H9 (cell line): ENCODE measurements around the gene RFX1. TPM values are rescaled to one million over a fixed set of nuclear protein-coding genes. Genes with fewer than 3 reads are reported as not detected.

Experiments
- DNase-seq: peaks from one replicate; pipeline ENCODE4 v3.0.0-alpha.2; 2017
- H2AFZ ChIP-seq: one replicate; pipeline ENCODE4 v1.6.1; 2013; ENCODE audit warnings: mild to moderate bottlenecking, low read length, control low read depth, moderate library complexity
- H2AK5ac ChIP-seq: 2 replicates; pipeline ENCODE4 v1.6.1; 2013; ENCODE audit warnings: low read length, control low read depth, mixed read lengths; ENCODE audit not compliant: insufficient read length
- H2BK120ac ChIP-seq: one replicate; pipeline ENCODE4 v1.6.1; 2013; ENCODE audit warnings: low read depth, mild to moderate bottlenecking, low read length, control low read depth, inconsistent platforms; ENCODE audit not compliant: poor library complexity, severe bottlenecking
- H2BK12ac ChIP-seq: 2 replicates; pipeline ENCODE4 v1.6.1; 2013; ENCODE audit warnings: low read length, control low read depth, mixed read lengths, low read depth; ENCODE audit not compliant: insufficient read length
- H2BK15ac ChIP-seq: 2 replicates; pipeline ENCODE4 v1.6.1; 2013; ENCODE audit warnings: low read depth, low read length, control low read depth
- H2BK20ac ChIP-seq: one replicate; pipeline ENCODE4 v1.6.1; 2013; ENCODE audit warnings: low read depth, mild to moderate bottlenecking, low read length, control low read depth, inconsistent platforms; ENCODE audit not compliant: poor library complexity, severe bottlenecking
- H2BK5ac ChIP-seq: 2 replicates; pipeline ENCODE4 v1.6.1; 2013; ENCODE audit warnings: low read length, control low read depth, mixed read lengths; ENCODE audit not compliant: insufficient read length
- H3K14ac ChIP-seq: 2 replicates; pipeline ENCODE4 v1.6.1; 2013; ENCODE audit warnings: low read length, control low read depth; ENCODE audit not compliant: insufficient read depth
- H3K18ac ChIP-seq: 2 replicates; pipeline ENCODE4 v1.6.1; 2013; ENCODE audit warnings: low read depth, mild to moderate bottlenecking, mixed read lengths, low read length, control low read depth; ENCODE audit not compliant: insufficient read length
- H3K23ac ChIP-seq: 2 replicates; pipeline ENCODE4 v1.6.1; 2013; ENCODE audit warnings: low read length, control low read depth, mixed read lengths, low read depth; ENCODE audit not compliant: insufficient read length
- H3K23me2 ChIP-seq: 2 replicates; pipeline ENCODE4 v1.6.1; 2013; ENCODE audit warnings: low read depth, mild to moderate bottlenecking, mixed read lengths, low read length, control low read depth; ENCODE audit not compliant: insufficient read length, poor library complexity, severe bottlenecking
- H3K27ac ChIP-seq: 2 replicates; pipeline ENCODE4 v1.5.1; 2013; ENCODE audit warnings: low read length, control low read depth, mixed read lengths, low read depth; ENCODE audit not compliant: insufficient read length
- H3K27me3 ChIP-seq: 2 replicates; pipeline ENCODE4 v1.6.1; 2013; ENCODE audit warnings: low read length, control low read depth, inconsistent platforms; ENCODE audit not compliant: insufficient read depth
- H3K4ac ChIP-seq: 2 replicates; pipeline ENCODE4 v1.6.1; 2013; ENCODE audit warnings: low read depth, mild to moderate bottlenecking, control low read depth, inconsistent platforms, low read length, moderate library complexity
- H3K4me1 ChIP-seq: 2 replicates; pipeline ENCODE4 v1.6.1; 2013; ENCODE audit warnings: low read length, control low read depth, inconsistent platforms; ENCODE audit not compliant: insufficient read depth
- H3K4me2 ChIP-seq: 2 replicates; pipeline ENCODE4 v1.6.1; 2013; ENCODE audit warnings: low read length, control low read depth, mixed read lengths; ENCODE audit not compliant: insufficient read length, insufficient read depth
- H3K56ac ChIP-seq: 2 replicates; pipeline ENCODE4 v1.6.1; 2013; ENCODE audit warnings: low read depth, mild to moderate bottlenecking, mixed read lengths, low read length, control low read depth; ENCODE audit not compliant: insufficient read length
- H3K79me1 ChIP-seq: 2 replicates; pipeline ENCODE4 v1.6.1; 2013; ENCODE audit warnings: low read depth, mild to moderate bottlenecking, moderate library complexity, low read length, control low read depth, inconsistent platforms; ENCODE audit not compliant: insufficient read depth, poor library complexity, severe bottlenecking
- H3K79me2 ChIP-seq: 2 replicates; pipeline ENCODE4 v1.6.1; 2013; ENCODE audit warnings: low read length, control low read depth, inconsistent platforms; ENCODE audit not compliant: insufficient read depth
- H3K9ac ChIP-seq: 2 replicates; pipeline ENCODE4 v1.6.1; 2013; ENCODE audit warnings: low read length, control low read depth, mixed read lengths; ENCODE audit not compliant: insufficient read length; ENCODE audit errors: extremely low read depth
- H3K9me3 ChIP-seq: one replicate; pipeline ENCODE4 v1.6.1; 2013; ENCODE audit warnings: low read depth, low read length, inconsistent platforms; ENCODE audit not compliant: control insufficient read depth
- H3T11ph ChIP-seq: one replicate; pipeline ENCODE4 v1.6.1; 2013; ENCODE audit warnings: mild to moderate bottlenecking, low read length, control low read depth, inconsistent platforms
- H4K20me1 ChIP-seq: one replicate; pipeline ENCODE4 v1.6.1; 2013; ENCODE audit not compliant: control insufficient read depth, insufficient read length, insufficient read depth
- H4K5ac ChIP-seq: 2 replicates; pipeline ENCODE4 v1.6.1; 2013; ENCODE audit warnings: low read depth, mild to moderate bottlenecking, mixed read lengths, low read length, control low read depth; ENCODE audit not compliant: insufficient read length
- H4K8ac ChIP-seq: replicated peaks from 2 replicates; pipeline ENCODE4 v1.6.1; 2013; ENCODE audit warnings: low read length, control low read depth, mixed read lengths, low read depth; ENCODE audit not compliant: insufficient read length
- H4K91ac ChIP-seq: 2 replicates; pipeline ENCODE4 v1.6.1; 2013; ENCODE audit warnings: low read depth, mild to moderate bottlenecking, moderate library complexity, mixed read lengths, low read length, control low read depth; ENCODE audit not compliant: insufficient read length
- H3K27ac Mint-ChIP-seq, 3 experiments: 2 replicates in 2 of 3; 3 replicates in 1 of 3; pipeline ENCODE4 v1.8.0; 2020 to 2021; ENCODE audit warnings: mixed read lengths in 3 of 3, mild to moderate bottlenecking in 1 of 3, moderate library complexity in 1 of 3
- H3K27me3 Mint-ChIP-seq: 2 replicates; pipeline ENCODE4 v1.8.0; 2021; ENCODE audit warnings: low read depth, mild to moderate bottlenecking, moderate library complexity, mixed read lengths
- H3K36me3 Mint-ChIP-seq, 3 experiments: 2 replicates in 2 of 3; 3 replicates in 1 of 3; pipeline ENCODE4 v1.8.0; 2020 to 2021; ENCODE audit warnings: low read depth in 3 of 3, mixed read lengths in 3 of 3; ENCODE audit not compliant: insufficient read depth in 1 of 3
- H3K4me1 Mint-ChIP-seq, 2 experiments: 2 replicates each; pipeline ENCODE4 v1.8.0; 2020; ENCODE audit warnings: mixed read lengths in 2 of 2
- H3K4me3 Mint-ChIP-seq, 2 experiments: 2 replicates in 1 of 2; 3 replicates in 1 of 2; pipeline ENCODE4 v1.8.0; 2020 to 2021; ENCODE audit warnings: mild to moderate bottlenecking in 2 of 2, mixed read lengths in 2 of 2, moderate library complexity in 1 of 2
- H3K9me3 Mint-ChIP-seq, 2 experiments: 2 replicates in 1 of 2; 3 replicates in 1 of 2; pipeline ENCODE4 v1.8.0; 2020; ENCODE audit warnings: mild to moderate bottlenecking in 2 of 2, mixed read lengths in 2 of 2, moderate library complexity in 1 of 2
- CTCF ChIP-seq: fragments of 200-600 bp; sonication (generic); conservative IDR thresholded peaks from 3 replicates; pipeline ENCODE4 v1.8.0; 2021; ENCODE audit warnings: antibody characterized with exemption, mild to moderate bottlenecking
- WGBS: extraction: QIAGEN DNeasy Blood & Tissue Kit; methylation state at CpG from one replicate; pipeline ENCODE4 v1.1.7; 2013; ENCODE audit warnings: missing lambda C conversion rate, low lambda C conversion rate, mixed read lengths; ENCODE audit not compliant: insufficient read length; ENCODE audit errors: extremely low coverage; 5-methylcytosine and 5-hydroxymethylcytosine counted together
- total RNA-seq: library from RNA; stranded (reverse); gene quantifications from 2 replicates; pipeline ENCODE4 v1.2.1, GENCODE V29; 2021

The RFX1 gene
- total RNA-seq, 1 experiment from 2014 or later: 21.4 TPM

DNA sequence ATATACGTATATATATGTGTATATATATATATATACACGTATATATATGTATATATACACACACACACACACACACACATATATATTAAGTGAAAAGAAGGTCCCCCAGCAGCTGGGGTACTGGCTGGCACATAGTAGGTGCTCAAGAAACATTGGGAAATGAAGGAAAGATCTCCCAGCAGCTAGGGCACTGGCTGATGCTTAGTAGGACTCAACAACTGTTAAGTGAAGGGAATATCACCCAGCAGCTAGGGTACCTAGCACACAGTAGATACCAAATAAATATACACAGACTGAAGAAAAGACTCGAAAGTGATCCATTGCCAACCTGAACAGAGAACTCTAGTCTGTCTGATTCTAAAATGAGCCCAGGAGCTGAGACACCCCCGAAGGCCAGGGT, 80.1 kb downstream of the RFX1 start:
- peaks cover under 1% of the 10 kb centered on the region for H3K9me3 ChIP-seq
- no CpG with 5 or more reads among the region's 4 CpGs for WGBS
- Mint-ChIP-seq H3K9me3 (peaks cover 2 to 6% of the 10 kb centered on the region in 2 experiments; a peak in 4 of 5 replicates), H3K36me3 (peaks cover 37 to 67% (median 60%) of the 10 kb centered on the region in 3 experiments), H3K4me1 (no peaks in the 10 kb centered on the region), H3K27ac (no peak overlapping the region), H3K27me3 (no peaks in the 10 kb centered on the region), H3K4me3 (no peak overlapping the region)
- H2BK120ac ChIP-seq: no peak overlapping the region
- H4K8ac ChIP-seq: no peak overlapping the region
- H2BK15ac ChIP-seq: no peak overlapping the region
- DNase-seq: no peak
- H2AFZ ChIP-seq: no peak overlapping the region
- no peak overlapping the region for H3K4me2 ChIP-seq
- no peaks in the 10 kb centered on the region for H4K20me1 ChIP-seq
- H2BK5ac ChIP-seq: no peak overlapping the region
- H3T11ph ChIP-seq: no peak overlapping the region
- H3K23ac ChIP-seq: no peak overlapping the region
- H3K79me1 ChIP-seq: no peaks in the 10 kb centered on the region
- no peak overlapping the region for H2BK12ac ChIP-seq
- no peaks in the 10 kb centered on the region; the same call in 1 of the 2 replicates for H3K4me1 ChIP-seq
- no peaks in the 10 kb centered on the region for H3K23me2 ChIP-seq
- no peak overlapping the region for H2AK5ac ChIP-seq
- no peak overlapping the region for H3K14ac ChIP-seq
- no peaks in the 10 kb centered on the region for H3K79me2 ChIP-seq
- H3K18ac ChIP-seq: no peak overlapping the region
- H2BK20ac ChIP-seq: no peak overlapping the region
- no peaks in the 10 kb centered on the region for H3K27me3 ChIP-seq
- TF ChIP-seq CTCF: no peak
- H4K5ac ChIP-seq: no peak overlapping the region
- no peak overlapping the region for H3K56ac ChIP-seq
- no peak overlapping the region for H4K91ac ChIP-seq
- H3K9ac ChIP-seq: no peak overlapping the region
- no peak overlapping the region for H3K4ac ChIP-seq
- H3K27ac ChIP-seq: no peak overlapping the region
